NCI-H128 (cell line): Measurements from ENCODE around the gene MYRIP.

Experiments used
- DNase-seq: peaks from one replicate; lab custom pipeline; 2025; ENCODE audit not compliant: unreplicated experiment; lab: John Stamatoyannopoulos, UW

The MYRIP gene

GRCh38 chr3:39962581-39962980 is 153.2 kb downstream of the MYRIP start:
- no peak for DNase-seq

GRCh38 chr3:39965461-39965860 is 156.1 kb downstream of the MYRIP start:
- no peak for DNase-seq

- no peak for DNase-seq
Measured at GRCh38 chr3:39965997-39966396, 156.6 kb downstream of the MYRIP start.

DNA sequence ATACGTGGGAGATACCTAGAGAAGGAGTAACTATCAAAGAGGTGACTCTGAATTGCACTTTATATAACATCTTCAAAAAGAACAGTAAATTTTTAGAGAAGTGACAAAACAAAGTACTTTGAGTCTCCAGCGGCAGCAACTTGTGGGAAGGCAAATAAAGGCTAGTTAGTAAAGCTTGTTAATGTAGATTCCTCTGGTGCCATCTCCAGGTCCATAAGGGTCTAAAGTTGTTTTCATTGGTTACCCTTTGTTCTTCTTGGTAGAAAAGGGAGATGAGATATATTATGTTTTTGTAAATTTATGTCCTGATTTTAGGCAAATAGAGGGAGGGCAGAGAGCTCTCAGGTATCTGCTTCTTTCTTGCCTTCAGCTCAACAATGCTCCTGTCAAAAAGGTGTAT is 161.6 kb downstream of the MYRIP start:
- no peak for DNase-seq

DNA sequence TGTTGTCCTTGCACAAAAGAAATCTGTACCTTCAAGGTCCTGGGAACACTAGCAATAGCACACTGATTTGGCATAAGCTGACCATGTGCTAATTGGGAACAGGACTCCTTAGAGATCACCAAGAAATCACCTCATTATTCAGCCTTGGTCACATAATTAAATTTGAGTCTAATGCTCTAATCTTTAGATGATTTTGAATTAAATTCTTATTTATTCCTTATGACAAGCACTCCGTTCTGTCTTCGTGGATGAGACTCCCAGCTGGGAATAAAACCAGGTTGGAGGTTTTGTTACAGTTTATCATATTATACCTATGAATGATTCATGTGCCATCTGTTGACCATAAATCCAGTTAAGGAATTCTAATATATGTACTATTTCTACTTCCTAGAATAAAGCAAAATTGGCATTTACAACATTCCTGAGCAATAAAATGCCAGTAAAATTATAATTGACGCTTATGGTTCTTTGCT is 162.2 kb downstream of the MYRIP start:
- no peak for DNase-seq

GRCh38 chr3:39972508-39972907 is 163.1 kb downstream of the MYRIP start:
- no peak for DNase-seq

DNA sequence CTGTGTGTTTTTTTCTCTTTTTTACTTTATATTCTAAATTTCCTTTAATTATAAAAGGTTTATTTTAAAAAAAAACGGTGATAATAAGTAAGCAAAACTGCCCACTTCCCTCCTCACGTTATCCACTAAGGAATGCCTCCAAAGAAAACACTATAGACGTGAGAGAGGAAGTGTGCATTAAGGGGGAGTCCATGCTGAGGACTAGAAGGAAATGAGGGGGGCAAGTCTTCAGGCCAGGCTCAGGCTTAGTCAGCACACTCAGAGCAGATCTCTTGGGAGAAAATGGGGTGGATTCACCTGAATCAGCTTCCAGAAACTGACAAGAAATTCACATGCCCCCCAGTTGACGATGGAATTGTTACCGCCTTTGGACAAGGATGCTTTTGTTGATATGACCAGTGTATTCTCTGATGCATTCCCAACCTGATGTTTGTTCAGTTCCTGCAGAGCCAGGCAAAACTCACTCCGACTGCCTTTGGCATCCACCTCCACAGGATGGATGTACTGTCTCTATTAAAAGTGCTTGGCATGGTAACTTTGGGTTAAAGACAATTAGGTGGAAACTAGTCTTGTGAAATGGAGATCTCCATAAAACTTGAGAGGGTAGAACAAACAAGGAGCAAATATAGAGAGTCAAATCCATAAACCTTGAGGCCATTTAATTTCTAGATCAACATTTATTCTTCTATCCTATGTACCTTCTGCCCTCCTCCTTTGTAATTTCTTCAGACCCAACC is 167.8 kb downstream of the MYRIP start:
- no peak for DNase-seq

DNA sequence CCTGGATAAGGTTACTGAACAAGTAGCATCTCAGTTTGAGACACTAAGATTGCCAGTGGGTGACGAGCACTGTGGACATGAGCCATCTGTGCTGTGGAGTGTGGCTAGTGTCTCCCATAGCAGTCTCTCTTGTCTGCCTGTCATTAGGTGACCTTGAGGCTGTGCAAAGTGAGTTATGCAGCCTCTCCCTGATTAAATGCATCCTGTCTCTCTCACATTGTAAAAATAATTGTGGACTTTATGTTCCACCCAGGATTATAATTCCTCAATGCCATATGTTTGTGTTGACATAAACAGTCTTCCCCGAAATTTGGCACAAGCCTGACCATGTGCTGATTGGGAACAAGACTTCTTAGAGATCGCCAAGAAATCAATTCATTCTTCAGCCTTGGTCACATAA is 168.9 kb downstream of the MYRIP start:
- no peak for DNase-seq

DNA sequence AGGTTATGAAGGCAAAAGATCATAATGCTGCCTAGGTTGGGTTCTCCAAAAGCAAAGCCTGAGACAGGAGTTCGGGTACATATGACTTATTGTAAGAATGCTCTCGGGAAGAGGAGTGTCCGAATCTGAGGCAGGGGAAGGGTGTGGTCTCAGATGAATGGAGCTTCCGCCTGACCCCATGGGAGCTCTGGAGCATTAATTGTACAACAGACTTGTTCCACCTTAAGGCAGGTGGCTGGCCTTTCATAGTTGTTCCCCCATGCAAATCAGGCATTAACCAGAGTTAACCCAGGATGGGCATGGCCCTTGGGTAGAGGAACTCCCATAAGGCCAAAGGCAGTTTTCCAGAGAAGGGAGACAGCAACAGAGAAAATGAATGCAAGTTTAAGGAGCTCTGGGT is 170.6 kb downstream of the MYRIP start:
- no peak for DNase-seq

- no peak for DNase-seq
Measured at GRCh38 chr3:39980781-39981180, 171.4 kb downstream of the MYRIP start.

DNA sequence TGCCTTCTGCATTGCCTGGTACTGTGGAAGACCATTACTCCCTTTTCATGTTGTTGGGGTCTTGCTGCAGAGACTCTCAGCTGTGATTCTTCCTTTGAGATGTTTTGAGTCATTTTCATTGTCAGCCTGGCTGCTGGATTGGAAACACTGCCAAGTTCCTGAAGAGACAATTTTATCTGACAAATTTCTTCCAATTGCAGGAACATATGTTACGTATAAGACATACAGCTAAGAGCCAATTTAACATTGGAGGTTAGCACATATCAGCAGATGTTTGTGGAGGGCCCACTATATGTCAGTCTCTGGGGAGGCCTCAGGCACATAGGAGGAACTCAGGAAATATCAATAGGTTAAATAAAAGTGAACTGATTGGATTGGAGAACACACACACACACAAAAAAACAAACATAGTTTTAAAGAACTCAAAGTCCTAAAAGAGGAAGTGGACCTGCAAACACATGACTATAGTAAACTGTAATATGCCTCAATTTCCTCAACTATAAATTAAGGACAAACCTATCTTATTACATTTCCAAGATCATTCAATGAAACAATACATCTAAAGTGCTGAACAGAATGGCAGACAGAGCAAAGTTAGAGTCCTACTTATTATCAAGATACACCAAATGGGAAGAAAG is 172.3 kb downstream of the MYRIP start:
- no peak for DNase-seq

DNA sequence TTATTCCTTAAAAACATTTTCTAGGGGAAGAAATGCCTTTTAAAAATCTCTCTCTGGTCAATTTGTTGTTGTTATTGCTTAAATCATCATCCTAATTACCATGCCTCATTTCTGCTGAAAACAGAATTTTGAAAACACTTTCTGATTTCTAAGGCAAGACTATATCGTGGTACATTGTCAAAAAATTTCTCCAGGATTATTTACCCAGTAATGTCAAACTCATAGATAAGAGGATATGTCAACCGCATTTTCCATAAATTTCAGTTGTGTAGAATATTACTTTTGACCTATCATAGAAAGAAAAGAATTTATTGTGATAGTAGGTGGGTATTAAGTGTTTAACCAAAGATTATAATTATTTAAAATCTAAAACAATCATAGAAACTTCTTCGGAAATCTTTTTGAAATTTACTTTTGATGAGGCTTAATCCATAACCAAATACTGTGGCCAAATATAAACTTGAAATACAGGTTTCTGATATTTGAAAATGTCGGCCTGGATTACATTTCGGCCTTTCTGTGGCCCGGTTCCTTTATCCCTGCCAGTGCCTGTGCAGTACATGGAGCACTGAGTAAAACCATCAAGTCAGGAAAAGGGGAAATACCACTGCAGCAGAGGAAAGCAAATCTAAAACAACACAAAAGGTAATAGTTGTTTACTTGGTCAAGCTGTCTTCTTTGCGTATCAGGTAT is 173.4 kb downstream of the MYRIP start:
- no peak for DNase-seq

- no peak for DNase-seq
Measured at GRCh38 chr3:39989746-39990145, 180.3 kb downstream of the MYRIP start.

- no peak for DNase-seq
Measured at GRCh38 chr3:39990532-39990931, 181.1 kb downstream of the MYRIP start.

DNA sequence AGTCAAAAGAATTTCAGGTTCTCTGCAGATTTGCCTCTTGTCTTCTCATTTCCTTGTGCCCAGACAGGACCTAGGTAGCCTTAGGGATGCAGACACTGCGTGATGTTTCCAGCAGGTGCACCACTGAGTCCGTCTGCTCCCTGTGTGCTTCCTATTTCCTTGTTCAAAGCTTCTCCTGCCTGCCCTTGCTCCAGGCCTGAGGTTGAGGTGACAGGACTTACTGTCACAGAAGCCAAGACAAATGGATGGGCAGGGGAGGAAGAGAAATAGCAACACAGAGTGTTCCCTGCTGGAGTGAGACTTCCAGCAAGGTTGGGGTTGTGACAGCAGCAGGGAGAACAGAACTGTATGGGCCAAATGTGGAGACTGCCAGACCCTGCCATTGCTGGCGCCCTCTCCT is 199.4 kb downstream of the MYRIP start:
- no peak for DNase-seq

DNA sequence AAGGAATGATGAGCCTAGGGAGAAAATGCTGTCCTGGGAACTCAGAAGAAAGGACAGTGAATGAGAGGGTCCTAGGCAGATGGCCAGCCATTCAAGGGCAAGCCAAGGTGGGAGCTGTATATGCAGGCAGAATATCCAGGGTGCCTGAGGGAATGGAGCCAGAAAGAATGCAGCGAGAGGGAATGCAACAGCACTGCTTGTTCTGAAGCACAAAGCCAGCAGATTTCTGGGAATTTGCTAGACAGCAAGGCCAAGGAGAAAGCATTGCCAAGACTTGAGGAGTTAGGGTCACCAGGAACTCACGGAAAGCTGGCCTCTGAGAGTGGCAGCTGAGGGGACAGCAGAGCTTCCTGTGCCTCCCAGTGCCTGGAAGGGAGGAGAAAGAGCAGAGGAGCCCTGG is 200.6 kb downstream of the MYRIP start:
- DNase-seq: no peak

GRCh38 chr3:40012381-40012780 is 203.0 kb downstream of the MYRIP start:
- no peak for DNase-seq

- no peak for DNase-seq
Measured at GRCh38 chr3:40016391-40016790, 207.0 kb downstream of the MYRIP start.

DNA sequence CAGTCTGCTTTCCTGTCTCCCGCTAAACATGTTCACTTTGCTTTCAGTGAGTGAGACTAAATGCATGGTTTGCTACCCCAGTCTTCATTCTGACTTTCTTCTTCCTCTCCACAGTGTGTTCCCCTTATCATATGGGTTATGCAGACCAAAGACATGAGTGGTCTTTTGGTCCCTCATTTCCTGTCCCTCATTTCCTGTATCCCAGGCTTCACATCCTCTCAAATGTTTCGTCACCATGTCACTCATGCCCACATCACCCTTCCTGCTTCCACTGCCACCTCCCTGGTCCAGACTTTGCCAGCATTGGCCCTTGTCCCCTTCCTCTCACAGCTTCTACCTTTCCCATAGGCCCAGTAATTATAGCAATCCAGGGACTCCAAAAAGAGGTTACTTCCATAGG is 209.0 kb downstream of the MYRIP start:
- no peak for DNase-seq

- DNase-seq: no peak
Measured at GRCh38 chr3:40019376-40019775, 210.0 kb downstream of the MYRIP start.

GRCh38 chr3:40020689-40021088 is 211.3 kb downstream of the MYRIP start:
- no peak for DNase-seq

GRCh38 chr3:40021338-40021737 is 211.9 kb downstream of the MYRIP start:
- DNase-seq: no peak
